ENCODE data around the gene SYT9. TPM values are rescaled to one million over a fixed set of nuclear protein-coding genes. Genes with fewer than 3 reads are reported as not detected.

Gene SYT9
- polyA plus RNA-seq, 2 of the 4 experiments (the other 2 are of a cell fraction) = 0.10 TPM; not detected in 1

- ChIA-PET CTCF (no interaction called here), POLR2A (no interaction called here)
- TF ChIP-seq TFCP2L1 (CRISPR knock-in tag; IDR thresholded peaks at IDR 0.05) (no peak), EHMT2 (IDR thresholded peaks at IDR 0.05; ENCODE audit: low read depth) (no peak), CEBPB (IDR thresholded peaks at IDR 0.05) (no peak), ZC3H11A (IDR thresholded peaks at IDR 0.05) (no peak), CBX2 (IDR thresholded peaks at IDR 0.05; ENCODE audit: borderline replicate concordance, low read depth) (no peak), BHLHE40 (IDR thresholded peaks at IDR 0.05; ENCODE audit: low read depth, low read length) (no peak), MAZ (IDR thresholded peaks at IDR 0.05; ENCODE audit: borderline replicate concordance, low read depth, low read length) (no peak), RAD21 (conservative IDR thresholded peaks at IDR 0.05 in 1 of 2, IDR thresholded peaks at IDR 0.05 in 1 of 2) (no peak), FOSL2 (IDR thresholded peaks at IDR 0.05) (no peak), FOSL2 (CRISPR knock-in tag; IDR thresholded peaks at IDR 0.05) (no peak), CTCF (IDR thresholded peaks at IDR 0.05) (no peak), CHD2 (IDR thresholded peaks at IDR 0.05; ENCODE audit: low read length, partially characterized antibody) (no peak), NPAS2 (CRISPR knock-in tag; IDR thresholded peaks at IDR 0.05; ENCODE audit: borderline replicate concordance) (no peak), FOSB (CRISPR knock-in tag; IDR thresholded peaks at IDR 0.05) (no peak), RCOR1 (IDR thresholded peaks at IDR 0.05; ENCODE audit: low read depth, low read length) (no peak), MAFK (IDR thresholded peaks at IDR 0.05; ENCODE audit: partially characterized antibody) (no peak), ZFP36 (IDR thresholded peaks at IDR 0.05; ENCODE audit: borderline replicate concordance, partially characterized antibody) (no peak)
- H3K4me1 ChIP-seq = no peaks in the 10 kb centered on the region
- H3K4me3 ChIP-seq = no peak overlapping the region
- DNase-seq (ENCODE audit: low read depth in 1 of 2, low spot score in 1 of 2) = no peak
- H3K9me3 ChIP-seq = no peaks in the 10 kb centered on the region
- H3K27ac ChIP-seq = no peak overlapping the region
- no peak for FAIRE-seq
- no peak for ATAC-seq
- WGBS (ENCODE audit: missing lambda C conversion rate) = 3% methylated on average over 7 of the region's 7 CpGs
- no peak overlapping the region for H3K4me2 ChIP-seq
These were observed 70.1 kb downstream of the SYT9 start for GRCh38 chr11:7321473-7322450.

GRCh38 chr11:7332451-7332850 lies 80.7 kb downstream of the SYT9 start:
- no peak for TF ChIP-seq GATA3 (IDR thresholded peaks at IDR 0.05; ENCODE audit: borderline replicate concordance)
- no peak for TF ChIP-seq EHF (CRISPR knock-in tag; IDR thresholded peaks at IDR 0.05)
- TF ChIP-seq SREBF2 (IDR thresholded peaks at IDR 0.05) = no peak
- TF ChIP-seq RAD21 (conservative IDR thresholded peaks at IDR 0.05 in 1 of 2, IDR thresholded peaks at IDR 0.05 in 1 of 2) = no peak
- no peak for TF ChIP-seq FOXS1 (CRISPR knock-in tag; IDR thresholded peaks at IDR 0.05)
- TF ChIP-seq KDM1A (IDR thresholded peaks at IDR 0.05; ENCODE audit: low read depth) = no peak
- TF ChIP-seq POLR2AphosphoS2 (conservative IDR thresholded peaks at IDR 0.05; ENCODE audit: low read length) = no peak
- TF ChIP-seq JUNB (IDR thresholded peaks at IDR 0.05) = no peak
- no peak for TF ChIP-seq FOSL2 (IDR thresholded peaks at IDR 0.05)
- no peak for TF ChIP-seq FOSL2 (CRISPR knock-in tag; IDR thresholded peaks at IDR 0.05)
- TF ChIP-seq NFE2L2 (conservative IDR thresholded peaks at IDR 0.05; ENCODE audit: low read length) = no peak
- no peak for TF ChIP-seq MYC (IDR thresholded peaks at IDR 0.05; ENCODE audit: borderline replicate concordance, low read length)
- TF ChIP-seq E2F6 (IDR thresholded peaks at IDR 0.05; ENCODE audit: borderline replicate concordance, low read depth) = no peak
- TF ChIP-seq NR3C1 (IDR thresholded peaks at IDR 0.05) = no peak
- no peak for TF ChIP-seq CBX2 (IDR thresholded peaks at IDR 0.05; ENCODE audit: borderline replicate concordance, low read depth)
- no peak for TF ChIP-seq NPAS2 (CRISPR knock-in tag; IDR thresholded peaks at IDR 0.05; ENCODE audit: borderline replicate concordance)
- TF ChIP-seq PHF8 (IDR thresholded peaks at IDR 0.05; ENCODE audit: borderline replicate concordance, low read depth) = no peak
- no peak for TF ChIP-seq MAFK (IDR thresholded peaks at IDR 0.05; ENCODE audit: partially characterized antibody)
- ChIA-PET POLR2A (no interaction called here), CTCF (no interaction called here)
- FAIRE-seq (no peak), DNase-seq (ENCODE audit: low read depth in 1 of 2, low spot score in 1 of 2) (no peak), ATAC-seq (no peak)
- no peaks in the 10 kb centered on the region for H3K4me1 ChIP-seq
- H3K4me3 ChIP-seq = no peak overlapping the region
- H3K27ac ChIP-seq = no peak overlapping the region
- no peaks in the 10 kb centered on the region for H3K9me3 ChIP-seq
- 8% methylated on average over 1 of the region's 1 CpG for WGBS (ENCODE audit: missing lambda C conversion rate)
- H3K4me2 ChIP-seq = no peak overlapping the region

Measured in A549 (cell line).